Superior temporal gyrus (tissue), 1 donor: ENCODE data around the gene RAMP1.
"Not testable (repeated sequence)": the region's sequence is repeated elsewhere in the genome, so short reads cannot be mapped to it uniquely, and the experiment has no call there.

Experiments
- DNase-seq: peaks from one replicate; pipeline ENCODE4 v3.0.0-alpha.2; 2016; ENCODE audit errors: extremely low spot score

Gene RAMP1

DNA sequence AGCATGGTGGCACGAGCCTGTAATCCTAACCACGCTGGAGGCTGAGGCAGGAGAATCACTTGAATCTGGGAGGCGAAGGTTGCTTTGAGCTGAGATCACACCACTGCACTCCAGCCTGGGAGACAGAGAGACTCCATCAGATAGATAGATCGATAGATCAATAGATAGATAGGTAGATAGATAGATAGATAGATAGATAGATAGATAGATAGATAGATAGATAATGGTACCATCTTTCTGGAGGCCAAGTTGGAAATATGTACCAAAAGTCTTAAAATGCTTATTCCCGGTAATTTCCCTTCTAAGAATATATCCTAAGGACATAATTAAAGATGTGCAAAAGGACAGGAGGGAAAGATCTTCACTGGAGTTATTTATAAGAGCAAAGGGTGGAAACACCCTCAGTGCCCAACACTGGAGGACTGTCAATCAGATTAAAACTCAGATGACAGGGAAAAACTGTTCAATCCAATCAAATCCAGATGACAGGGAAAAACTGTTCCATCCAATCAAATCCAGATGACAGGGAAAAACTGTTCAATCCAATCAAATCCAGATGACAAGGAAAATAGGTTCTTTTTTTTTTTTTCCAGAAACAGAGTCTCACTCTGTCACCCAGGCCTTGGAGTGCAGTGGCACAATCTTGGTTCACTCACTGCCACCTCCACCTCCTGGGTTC lies 58.4 kb downstream of the RAMP1 start:
- no peak for DNase-seq

DNA sequence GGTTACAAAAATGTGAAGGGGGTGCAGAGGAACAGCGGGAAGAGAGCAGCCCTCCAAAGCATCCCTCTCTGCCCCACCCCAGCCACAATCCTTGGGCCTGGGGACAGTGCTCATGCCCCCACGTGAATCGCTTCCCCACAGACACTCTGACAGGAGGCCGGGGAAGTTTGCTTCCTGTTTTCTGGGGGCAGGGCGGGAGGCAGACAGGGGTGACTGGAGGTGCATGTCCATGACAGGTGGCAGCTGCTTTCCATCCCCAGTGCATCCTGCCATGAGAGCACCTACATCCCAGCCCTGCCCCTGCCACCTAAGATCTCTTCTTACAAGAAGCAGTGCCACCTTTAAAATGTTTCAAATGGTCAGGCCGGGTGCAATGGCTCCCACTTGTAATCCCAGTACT lies 60.2 kb downstream of the RAMP1 start:
- DNase-seq = no peak

DNA sequence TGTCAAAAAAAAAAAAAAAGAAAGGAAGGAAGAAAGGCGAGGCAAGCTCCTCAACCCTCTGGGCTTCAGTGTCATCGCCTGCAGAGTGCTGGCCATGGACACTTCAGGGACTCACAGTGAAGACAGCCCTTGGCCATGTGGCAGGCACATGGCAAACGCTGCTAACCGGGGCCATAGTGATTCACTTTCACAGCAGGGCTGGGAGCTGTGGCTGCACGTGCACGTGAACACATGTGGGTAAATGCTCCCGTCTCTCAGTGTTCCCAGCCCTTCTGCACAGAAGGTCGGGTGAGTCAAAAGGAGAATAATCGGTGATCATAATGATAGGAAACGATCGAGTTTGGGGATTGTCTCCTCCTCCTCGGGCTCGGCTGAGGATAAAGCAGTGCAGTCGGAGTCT lies 61.2 kb downstream of the RAMP1 start:
- DNase-seq = no peak

DNA sequence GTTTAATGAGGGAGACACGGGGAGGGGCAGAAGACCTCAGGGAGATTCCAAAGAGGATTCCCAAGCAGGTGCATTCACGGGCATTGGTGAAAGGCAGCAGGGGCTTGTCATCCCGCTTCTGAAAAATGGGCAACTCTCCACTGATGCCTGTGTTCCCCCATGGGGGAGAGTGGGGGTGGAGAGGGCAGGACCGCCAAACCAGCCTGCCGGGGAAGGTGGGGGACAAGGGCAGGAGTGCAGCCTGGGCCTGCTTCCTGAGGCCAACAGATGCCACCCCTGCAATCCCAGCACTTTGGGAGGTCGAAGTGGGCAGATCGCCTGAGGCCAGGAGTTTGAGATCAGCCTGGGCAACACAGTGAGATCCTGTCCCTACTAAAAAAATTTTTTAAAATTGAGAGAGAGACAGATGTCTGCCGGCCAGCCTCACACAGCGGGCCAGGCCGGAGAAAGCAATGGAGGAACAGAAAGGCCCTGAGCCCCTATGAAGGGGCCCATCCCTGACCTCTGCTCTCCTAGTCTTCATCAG lies 62.6 kb downstream of the RAMP1 start:
- no peak for DNase-seq

DNA sequence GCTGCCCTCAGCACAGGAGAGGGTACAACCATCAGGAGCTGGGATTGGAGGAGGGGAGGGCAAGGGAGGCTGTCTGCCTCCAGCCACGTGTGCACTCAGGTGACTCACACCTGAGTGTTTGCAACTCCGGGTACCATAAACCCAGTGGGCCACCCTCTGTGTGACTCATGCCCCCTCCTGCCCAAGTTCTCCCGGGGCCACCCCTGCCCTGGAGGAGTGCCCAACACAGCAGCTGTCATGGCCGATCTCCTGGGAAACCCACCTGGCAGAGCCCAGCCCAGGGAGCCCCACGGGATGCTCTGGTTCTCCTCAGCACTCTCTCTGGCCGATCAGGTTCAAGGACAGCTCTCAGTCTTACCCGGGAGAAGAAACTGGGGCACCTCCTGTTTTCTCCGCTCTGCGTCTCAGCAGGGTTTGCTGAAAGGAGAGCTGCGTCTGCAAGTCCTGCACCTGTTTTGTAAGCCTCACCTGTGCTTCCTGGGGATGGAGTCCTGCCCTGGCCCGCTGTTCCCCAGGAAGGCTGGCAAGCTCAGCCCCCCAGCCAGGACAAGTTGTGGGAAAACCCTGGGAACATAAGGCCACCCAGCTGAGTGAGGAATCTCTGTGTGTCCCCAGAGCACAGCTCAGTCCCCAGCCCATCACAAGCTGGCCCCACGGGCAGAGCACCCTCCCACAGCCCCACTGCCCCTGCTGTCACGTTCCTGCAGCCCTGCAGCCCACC lies 63.4 kb downstream of the RAMP1 start:
- DNase-seq = no peak

DNA sequence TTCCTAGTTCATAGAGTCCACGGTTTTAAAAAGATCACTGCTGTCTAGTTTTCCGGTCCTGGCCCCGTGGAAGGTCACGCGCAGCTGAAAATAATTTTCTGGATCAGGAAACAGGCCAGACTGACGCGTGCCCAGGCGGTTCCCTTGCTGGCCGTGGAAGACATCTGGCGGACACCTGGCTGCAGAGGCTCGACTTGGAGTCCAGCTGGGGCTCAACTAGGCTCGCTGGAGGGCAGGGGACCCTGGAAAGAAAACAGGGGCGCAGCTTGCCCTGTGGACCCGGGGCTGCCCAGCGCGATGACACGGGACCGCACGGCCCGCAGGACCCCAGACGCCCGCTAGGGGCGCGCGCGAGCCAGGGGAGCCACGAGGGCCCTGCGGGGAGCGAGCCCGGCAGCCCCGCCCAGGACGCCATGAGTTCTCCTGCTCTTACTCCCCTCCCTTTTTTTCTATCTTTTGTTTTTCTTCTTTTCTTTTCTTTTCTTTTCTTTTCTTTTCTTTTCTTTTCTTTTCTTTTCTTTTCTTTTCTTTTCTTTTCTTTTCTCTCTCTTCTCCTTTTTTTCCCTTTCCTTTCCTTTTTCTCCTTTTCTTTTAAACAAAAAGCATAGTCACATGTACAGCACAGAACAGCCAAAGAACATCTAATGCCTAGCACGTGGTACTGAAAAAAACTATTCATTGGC lies 64.2 kb downstream of the RAMP1 start:
- no peak for DNase-seq

DNA sequence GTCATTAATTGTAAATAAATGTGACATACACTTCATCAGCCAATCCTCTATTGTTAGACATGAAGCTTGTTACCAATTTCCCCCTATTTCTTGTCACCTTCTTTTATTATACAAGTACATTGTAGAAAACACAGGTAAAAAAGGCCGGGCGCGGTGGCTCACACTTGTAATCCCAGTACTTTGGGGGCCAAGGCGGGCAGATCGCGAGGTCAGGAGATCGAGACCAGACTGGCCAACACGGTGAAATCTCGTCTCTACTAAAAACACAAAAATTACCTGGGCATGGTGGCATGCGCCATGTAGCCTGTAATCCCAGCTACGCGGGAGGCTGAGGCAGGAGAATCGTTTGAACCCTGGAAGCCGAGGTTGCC lies 64.7 kb downstream of the RAMP1 start:
- DNase-seq = no peak

DNA sequence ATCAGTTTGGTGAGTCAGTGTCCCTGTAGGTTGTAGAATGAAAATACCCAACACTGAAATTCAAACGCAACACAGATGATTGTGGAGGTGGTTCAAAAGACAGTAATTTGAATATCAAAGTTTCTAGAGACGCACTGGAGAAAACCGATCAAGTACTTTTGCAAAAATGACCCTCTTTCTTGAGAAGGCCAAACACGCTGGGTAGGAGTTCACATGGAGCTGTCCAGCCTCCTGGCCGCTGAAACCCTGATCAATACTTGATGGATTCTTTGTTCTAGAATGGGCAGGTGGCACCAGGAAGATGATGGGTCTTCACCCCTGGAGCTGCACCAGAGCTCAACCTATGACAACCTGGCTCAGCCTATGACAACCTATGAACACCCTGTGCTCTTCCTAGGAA lies 67.7 kb downstream of the RAMP1 start:
- peak; percentile 37 for DNase-seq

DNA sequence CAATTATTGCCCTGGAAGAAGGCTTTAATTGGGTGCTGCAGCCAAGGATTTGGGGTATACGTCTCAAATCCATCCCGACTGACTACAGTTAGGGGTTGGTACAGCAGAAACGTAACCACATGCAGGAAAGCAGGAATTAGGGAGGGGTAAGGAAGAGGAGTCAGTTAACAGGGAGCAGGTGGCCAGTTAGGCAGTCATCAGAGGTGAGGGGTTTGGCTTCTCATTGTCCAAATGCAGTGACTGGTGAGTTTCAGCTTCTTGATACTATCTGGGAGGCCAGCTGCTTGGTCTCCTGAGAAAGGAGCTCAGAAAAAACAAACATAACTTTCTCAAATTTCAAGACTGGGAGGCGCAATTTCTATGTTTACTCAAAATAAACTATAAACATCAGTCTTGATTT lies 68.6 kb downstream of the RAMP1 start:
- DNase-seq = no peak

DNA sequence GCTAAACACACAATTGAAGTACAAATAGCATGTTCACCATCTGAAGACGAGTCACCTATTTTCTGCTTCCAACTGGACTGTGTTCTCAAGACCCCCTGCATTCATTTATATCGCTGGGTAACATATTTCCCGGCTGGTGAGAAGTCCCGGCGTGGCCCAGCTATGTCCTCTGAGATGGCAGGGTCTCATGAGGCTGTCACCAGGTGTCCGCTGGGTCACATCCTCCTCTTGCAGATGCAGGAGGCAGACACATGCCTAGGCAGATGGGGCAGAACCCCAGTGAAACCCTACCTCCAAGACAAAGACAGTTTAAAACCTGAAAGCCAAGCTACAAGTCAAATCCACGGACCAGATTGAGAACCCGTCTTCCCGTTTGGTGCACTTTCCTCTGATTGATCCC lies 70.6 kb downstream of the RAMP1 start:
- no peak for DNase-seq

DNA sequence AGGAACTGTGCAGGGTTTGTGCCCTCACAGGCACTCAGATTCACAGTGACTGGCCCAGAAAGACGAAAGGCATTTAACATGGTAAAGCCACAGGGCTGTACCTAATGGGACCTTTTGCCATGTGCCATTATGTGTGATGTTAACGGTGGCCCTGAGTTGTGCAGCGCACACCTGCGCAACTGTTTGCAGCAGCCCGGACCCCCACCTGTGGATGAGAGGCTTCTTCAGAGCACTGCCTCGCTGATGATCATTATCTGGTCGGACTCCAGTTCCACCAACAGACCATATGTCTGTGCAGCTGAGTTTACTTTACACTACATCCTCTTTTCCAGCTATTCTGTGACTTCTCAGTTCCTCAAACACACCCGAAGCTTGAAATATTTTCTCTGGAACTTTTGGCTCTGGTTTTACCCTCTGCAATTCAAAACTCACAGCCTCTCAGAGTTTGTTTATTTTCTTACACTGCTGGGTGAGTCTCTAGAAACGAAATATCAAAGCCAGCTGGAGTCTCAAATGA lies 71.8 kb downstream of the RAMP1 start:
- DNase-seq = peak; percentile 68

DNA sequence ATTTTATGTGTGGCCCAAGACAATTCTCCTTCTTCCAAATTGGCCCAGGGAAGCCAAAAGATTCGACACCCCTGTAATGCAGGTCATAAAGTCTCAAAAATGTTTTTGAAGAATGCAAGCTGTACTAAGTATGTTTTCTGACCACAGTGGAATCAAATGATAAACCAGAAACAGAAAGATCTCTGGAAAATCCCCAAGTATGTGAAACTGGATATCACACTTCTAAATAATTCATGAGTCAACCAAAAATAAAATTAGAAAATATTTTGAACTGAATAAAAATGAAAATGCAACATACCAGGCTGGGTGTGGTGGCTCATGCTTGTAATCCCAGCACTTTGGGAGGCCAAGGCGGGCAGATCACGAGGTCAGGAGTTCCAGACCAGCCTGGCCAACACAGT lies 73.3 kb downstream of the RAMP1 start:
- no peak for DNase-seq

DNA sequence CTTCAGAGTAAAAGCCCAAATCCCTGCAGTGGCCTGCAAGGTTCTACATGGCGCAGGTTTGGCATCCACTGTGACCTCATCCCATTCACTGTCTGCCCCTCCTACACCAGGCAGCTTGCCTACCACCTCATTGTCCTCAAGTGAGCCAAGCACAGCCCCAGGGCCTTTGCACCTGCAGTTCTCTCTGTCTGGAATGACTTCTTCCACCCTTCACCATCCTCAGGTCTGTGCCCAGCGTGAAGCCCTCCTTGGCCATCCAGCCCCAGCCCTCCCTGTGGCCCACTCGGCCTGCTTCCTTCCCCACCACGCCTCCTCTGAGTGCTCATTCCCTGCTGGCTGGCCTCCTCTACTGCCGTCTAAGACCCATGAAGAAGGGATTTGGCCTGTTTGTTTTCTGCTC lies 74.8 kb downstream of the RAMP1 start:
- no peak for DNase-seq

DNA sequence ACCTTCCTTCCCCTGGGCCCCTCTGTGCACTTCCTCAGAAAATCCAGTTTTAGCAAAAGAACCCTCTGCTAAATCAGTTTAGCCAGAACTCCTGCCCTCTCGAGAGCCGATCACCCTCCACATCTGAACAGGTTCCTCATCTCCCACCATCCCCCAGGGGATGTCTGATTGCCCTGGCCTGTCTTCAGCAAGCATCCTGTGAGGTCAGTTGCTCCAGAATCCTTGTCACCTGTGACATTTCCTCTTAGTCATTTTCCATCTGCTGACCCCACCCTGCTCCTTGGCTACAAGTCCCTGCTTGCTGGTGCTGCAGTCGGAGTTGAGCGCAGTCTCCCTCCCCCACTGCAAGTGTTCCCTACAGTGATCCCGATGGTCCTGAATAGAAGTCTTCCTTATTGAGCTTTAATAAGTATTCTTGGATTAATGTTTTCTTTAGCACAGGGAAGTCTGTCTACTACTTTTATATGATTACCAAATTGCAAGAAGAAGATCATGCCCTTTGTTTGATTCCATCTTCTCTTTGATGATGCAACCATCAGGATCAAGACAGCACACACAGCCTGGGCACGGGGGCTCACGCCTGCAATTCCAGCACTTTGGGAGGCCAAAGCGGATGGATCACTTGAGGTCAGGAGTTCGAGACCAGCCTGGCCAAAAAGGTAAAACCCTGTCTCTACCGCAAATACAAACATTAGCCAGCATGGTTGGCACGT lies 76.5 kb downstream of the RAMP1 start:
- no peak for DNase-seq

DNA sequence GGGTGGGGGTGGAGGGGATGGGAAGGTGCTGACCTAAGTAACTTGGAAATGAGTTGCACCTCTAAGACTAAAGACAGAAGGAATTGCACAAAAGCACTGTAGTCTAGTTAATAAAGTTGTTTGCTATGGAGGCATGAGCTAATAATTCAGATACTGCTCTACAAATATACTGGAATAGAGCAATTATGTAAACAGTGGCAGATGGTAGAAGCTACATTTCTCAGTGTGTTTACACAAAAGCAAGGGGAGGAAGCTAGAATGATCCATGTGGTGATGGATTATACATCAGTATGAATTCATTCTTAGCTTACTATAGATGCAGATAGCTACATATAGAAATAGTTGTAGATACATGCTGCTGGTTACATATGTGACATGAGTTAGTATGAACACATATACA lies 79.8 kb downstream of the RAMP1 start:
- no peak for DNase-seq

DNA sequence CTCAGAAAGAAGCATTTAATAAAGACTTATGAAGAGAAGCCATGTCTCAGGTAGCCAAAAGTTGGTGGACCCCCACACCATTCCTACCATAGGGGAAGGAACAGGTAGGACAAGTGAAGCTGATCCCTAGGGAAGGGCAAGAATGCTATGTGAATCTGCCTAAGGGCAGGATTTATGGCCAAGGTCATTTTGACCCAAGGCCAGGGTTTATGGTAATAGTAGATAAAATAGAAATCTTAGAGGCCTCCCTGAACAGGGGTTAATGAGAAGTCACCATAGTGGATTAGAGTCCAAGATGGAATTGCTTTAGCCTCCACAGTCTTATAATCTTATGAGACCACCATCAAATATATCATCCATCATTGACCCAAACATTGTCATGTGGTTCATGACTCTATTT lies 81.4 kb downstream of the RAMP1 start:
- DNase-seq = no peak

DNA sequence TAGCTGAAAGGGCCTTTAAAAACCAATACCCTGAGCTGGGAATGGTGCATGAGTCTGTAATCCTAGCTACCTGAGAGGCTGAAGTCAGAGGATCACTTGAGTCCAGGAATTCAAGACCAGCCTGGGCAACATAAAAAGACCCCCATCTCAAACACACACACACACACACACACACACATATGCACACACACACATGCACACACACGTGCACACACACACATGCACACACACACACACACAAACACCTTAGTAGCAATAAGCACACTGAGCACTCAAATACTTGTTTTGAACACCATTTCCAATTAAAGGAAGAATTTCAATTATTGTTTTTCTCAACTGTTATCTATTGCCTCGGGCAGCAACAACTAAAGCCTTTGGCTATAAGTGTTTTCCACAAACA lies 81.8 kb downstream of the RAMP1 start:
- DNase-seq = no peak

DNA sequence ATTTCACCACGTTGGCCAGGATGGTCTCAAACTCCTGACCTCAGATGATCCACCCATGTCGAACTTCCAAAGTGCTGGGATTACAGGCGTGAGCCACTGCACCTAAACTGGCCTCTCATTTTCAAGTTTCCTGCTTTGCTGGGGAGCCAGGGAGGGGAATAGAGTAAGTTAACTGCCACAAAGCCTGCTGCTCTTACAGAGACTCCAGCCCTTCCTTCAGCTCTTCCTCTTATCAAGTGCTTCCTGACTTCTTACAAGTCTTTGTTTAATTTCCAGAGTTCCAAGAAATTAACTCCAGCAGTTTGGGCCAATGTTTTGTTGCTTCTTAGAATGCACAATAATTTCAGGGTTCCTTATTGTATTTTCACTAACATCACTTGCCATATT lies 83.1 kb downstream of the RAMP1 start:
- DNase-seq = no peak

DNA sequence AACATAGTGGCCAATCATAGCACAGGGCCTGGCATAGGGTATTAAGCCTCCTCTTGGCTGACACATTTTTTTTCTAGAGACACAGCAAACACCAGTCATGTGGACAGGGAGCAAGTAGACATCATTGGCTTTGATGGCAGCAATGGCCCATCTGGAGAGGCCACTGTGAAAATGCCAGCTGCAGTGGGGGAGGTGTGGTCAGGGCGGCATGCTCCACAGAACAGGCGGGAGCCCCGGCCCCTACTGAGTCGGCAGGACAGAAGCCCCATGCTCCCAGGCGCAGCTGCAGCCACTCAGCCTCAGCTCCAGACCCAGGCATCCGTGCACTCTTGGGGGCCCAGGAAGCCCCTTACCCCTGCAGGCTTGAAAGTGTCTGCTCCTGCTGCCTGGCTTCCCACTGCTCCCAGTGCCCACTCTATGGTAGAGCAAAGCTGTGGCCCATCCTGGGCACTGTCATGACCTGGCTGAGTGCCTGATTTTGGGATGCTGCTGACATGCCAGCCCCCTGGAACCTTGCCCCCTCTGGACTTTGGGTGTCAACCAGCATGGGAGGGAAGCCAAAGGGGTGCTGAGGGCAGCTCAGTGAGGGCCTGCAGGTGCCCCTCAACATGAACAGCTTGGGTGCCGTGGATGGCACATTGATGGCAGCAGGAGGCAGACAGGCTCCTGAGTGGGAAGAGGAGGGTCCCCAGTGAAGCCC lies 84.1 kb downstream of the RAMP1 start:
- DNase-seq = peak; percentile 47

DNA sequence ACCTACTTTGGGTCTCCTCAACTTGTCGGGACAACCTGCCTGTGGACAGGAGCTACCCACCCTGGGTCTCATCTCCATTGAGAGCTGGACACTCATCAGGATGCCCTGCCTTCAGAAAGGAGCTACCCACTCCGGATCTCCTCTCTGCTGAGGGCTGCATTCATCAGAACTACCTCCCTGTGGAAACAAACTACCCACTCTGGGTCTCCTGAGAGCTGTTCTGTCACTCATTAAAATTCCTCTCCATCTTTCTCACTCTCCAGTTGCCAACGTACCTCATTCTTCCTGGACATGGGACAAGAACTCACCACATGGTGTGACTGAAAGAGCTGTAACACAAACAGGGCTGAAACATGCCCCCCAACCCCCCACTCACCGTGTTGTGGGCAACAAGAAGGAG lies 84.9 kb downstream of the RAMP1 start:
- no peak for DNase-seq

DNA sequence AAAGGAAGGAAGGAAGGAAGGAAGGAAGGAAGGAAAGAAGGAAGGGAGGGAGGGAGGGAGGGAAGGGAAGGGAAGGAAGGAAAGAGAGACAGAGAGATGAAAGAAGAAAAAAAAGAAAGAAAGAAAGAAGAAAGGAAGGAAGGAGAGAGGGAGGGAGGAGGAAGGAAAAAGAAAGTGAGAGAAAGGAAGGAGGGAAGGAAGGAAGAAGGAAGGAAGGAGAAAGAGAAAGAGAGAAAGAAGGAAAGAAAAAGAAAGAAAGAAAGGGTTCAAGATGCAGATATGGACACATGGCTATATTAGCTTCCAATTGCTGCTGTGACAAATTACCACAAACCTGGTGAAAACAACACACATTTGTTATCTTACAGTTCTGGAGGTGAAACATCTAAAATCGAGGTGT lies 87.0 kb downstream of the RAMP1 start:
- no peak for DNase-seq

DNA sequence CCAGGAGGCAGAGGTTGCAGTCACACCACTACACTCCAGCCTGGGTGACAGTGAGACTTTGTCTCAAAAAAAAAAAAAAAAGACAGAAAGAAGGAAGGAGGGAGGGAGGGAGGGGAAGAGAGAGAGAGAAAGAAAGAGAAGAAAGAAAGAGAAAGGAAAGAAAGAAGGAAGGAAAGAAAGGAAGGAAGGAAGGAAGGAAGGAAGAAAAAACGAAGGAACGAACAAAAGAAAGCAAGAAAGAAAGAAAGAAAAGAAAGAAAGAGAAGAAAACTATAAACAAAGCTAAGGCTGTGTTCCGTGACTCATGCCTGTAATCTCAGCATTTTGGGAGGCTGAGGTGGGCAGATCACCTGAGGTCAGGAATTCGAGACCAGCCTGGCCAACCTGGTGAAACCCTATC lies 91.9 kb downstream of the RAMP1 start:
- not testable (repeated sequence) for DNase-seq
